A673 (cell line): ENCODE measurements around the gene OSBPL3. TPM values are rescaled to one million over a fixed set of nuclear protein-coding genes. Genes with fewer than 3 reads are reported as not detected.

ENCODE experiments used
- BruUV-seq: library from RNA; stranded (reverse); fragments of 400-500 nt; replicated peaks from 2 replicates; lab custom pipeline; 2021; lab: Mats Ljungman, UMichigan
- CTCF ChIA-PET: fragments of 300-600 bp; sonication (Branson Sonifier 250); formaldehyde crosslinking; loops from one replicate; lab custom pipeline; 2022; ENCODE audit warnings: antibody characterized with exemption; lab: Charles Lee
- POLR2A ChIA-PET: fragments of 300-600 bp; sonication (Branson Sonifier 250); formaldehyde crosslinking; loops from one replicate; lab custom pipeline; 2022; ENCODE audit warnings: antibody characterized with exemption; ENCODE audit not compliant: low non-redundant PET; lab: Charles Lee
- DNase-seq: peaks from one replicate; pipeline ENCODE4 v3.0.0-alpha.2; 2015; ENCODE audit warnings: low spot score
- H3K27ac ChIP-seq: fragments of 200-600 bp; sonication (generic); 2 replicates; pipeline ENCODE4 v1.5.1; 2016; ENCODE audit warnings: mixed run types, low read depth, mild to moderate bottlenecking, mixed read lengths, antibody characterized with exemption, low read length; ENCODE audit not compliant: poor library complexity, severe bottlenecking
- H3K27me3 ChIP-seq: fragments of 200-600 bp; sonication (generic); replicated peaks from 2 replicates; pipeline ENCODE4 v1.6.1; 2017; ENCODE audit warnings: mixed run types, low read depth, mild to moderate bottlenecking, mixed read lengths, antibody characterized with exemption, low read length; ENCODE audit not compliant: insufficient read depth, poor library complexity
- H3K36me3 ChIP-seq: fragments of 200-600 bp; sonication (generic); 2 replicates; pipeline ENCODE4 v1.6.1; 2016; ENCODE audit warnings: mixed run types, mild to moderate bottlenecking, mixed read lengths, antibody characterized with exemption, low read length; ENCODE audit not compliant: insufficient read depth, poor library complexity, severe bottlenecking
- H3K4me1 ChIP-seq: fragments of 200-600 bp; sonication (generic); 2 replicates; pipeline ENCODE4 v1.6.1; 2017; ENCODE audit warnings: mixed run types, mild to moderate bottlenecking, mixed read lengths, antibody characterized with exemption, low read length; ENCODE audit not compliant: insufficient read depth, poor library complexity, severe bottlenecking
- H3K4me3 ChIP-seq: fragments of 200-600 bp; sonication (generic); 2 replicates; pipeline ENCODE4 v1.5.1; 2016; ENCODE audit warnings: low read depth, mixed run types, mild to moderate bottlenecking, mixed read lengths, low read length; ENCODE audit not compliant: poor library complexity, severe bottlenecking
- H3K9me3 ChIP-seq: fragments of 200-600 bp; sonication (generic); 2 replicates; pipeline ENCODE4 v1.6.1; 2016; ENCODE audit warnings: mixed run types, low read depth, mild to moderate bottlenecking, mixed read lengths, antibody characterized with exemption, low read length; ENCODE audit not compliant: poor library complexity, severe bottlenecking
- EZH2 ChIP-seq: fragments of 200-600 bp; sonication (generic); IDR thresholded peaks from 2 replicates; pipeline ENCODE4 v1.6.1; 2017; ENCODE audit warnings: borderline replicate concordance, low read depth, mild to moderate bottlenecking, mixed read lengths, antibody characterized with exemption, low read length; ENCODE audit not compliant: poor library complexity, severe bottlenecking
- intact Hi-C: fragments of 100-400 bp; cut with micrococcal nuclease; formaldehyde crosslinking; loops from one replicate; pipeline ENCODE4 v1.10.0; 2022; ENCODE audit not compliant: unreplicated experiment
- total RNA-seq: library from RNA; stranded (reverse); gene quantifications from 2 replicates; pipeline ENCODE4 v1.2.3, GENCODE V29; 2021
- TF ChIP-seq, protein P1 (sequence below): fragments of 300-800, 200-600 bp; sonication (generic); conservative IDR thresholded peaks from 2 replicates; pipeline ENCODE4 v1.5.1; 2017; ENCODE audit warnings: low read depth, mild to moderate bottlenecking, antibody characterized with exemption, low read length, moderate library complexity, mixed read lengths

OSBPL3 gene
- total RNA-seq, 1 experiment from 2014 or later: 21.4 TPM

DNA sequence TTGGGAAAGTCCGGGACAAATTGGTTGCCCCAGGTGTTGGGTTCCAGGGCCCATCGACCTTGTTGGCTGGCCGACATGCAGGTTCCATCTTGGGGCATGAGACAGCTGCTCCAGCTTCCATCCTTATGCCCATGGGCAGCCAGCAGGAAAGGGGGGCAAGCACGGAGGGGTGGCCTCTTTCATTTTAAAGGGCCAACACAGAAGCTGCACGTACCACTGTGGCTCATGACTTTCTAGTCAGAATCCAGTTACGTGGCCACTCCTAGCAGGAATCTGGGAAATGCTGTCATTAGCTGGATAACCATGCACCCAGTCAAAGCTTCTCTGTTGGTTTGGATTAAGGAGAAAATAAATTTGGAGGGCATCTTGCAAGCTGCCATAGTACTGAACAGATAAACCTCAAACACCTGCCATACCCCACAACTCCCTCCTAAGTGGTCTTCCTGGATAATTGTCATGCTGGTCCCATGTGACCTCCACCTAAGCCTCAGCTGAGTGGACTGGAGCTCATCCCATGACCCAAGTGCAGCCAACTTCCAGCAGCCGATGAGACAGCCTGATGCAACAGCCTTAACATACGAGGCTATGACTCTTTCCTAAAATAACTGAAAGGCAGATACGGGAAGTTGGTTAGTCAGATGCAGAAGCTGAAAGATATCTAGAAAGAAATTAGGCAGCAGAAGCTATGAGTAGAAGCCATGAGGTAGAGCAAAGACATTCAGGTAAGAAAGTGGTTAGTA lies 201.3 kb downstream of the OSBPL3 start:
- Histone ChIP-seq H3K9me3 (no peaks in the 10 kb centered on the region), H3K4me1 (peaks cover 6% of the 10 kb centered on the region), H3K4me3 (no peak overlapping the region), H3K27me3 (no peaks in the 10 kb centered on the region), H3K36me3 (no peaks in the 10 kb centered on the region), H3K27ac (no peak overlapping the region)
- ChIA-PET CTCF (no interaction called here), POLR2A (no interaction called here)
- BruUV-seq: no TSS peak
- intact Hi-C loops: no loop called here
- TF ChIP-seq, protein P1, sequence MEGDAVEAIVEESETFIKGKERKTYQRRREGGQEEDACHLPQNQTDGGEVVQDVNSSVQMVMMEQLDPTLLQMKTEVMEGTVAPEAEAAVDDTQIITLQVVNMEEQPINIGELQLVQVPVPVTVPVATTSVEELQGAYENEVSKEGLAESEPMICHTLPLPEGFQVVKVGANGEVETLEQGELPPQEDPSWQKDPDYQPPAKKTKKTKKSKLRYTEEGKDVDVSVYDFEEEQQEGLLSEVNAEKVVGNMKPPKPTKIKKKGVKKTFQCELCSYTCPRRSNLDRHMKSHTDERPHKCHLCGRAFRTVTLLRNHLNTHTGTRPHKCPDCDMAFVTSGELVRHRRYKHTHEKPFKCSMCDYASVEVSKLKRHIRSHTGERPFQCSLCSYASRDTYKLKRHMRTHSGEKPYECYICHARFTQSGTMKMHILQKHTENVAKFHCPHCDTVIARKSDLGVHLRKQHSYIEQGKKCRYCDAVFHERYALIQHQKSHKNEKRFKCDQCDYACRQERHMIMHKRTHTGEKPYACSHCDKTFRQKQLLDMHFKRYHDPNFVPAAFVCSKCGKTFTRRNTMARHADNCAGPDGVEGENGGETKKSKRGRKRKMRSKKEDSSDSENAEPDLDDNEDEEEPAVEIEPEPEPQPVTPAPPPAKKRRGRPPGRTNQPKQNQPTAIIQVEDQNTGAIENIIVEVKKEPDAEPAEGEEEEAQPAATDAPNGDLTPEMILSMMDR: no peak
- no peak for TF ChIP-seq EZH2
- DNase-seq: no peak

DNA sequence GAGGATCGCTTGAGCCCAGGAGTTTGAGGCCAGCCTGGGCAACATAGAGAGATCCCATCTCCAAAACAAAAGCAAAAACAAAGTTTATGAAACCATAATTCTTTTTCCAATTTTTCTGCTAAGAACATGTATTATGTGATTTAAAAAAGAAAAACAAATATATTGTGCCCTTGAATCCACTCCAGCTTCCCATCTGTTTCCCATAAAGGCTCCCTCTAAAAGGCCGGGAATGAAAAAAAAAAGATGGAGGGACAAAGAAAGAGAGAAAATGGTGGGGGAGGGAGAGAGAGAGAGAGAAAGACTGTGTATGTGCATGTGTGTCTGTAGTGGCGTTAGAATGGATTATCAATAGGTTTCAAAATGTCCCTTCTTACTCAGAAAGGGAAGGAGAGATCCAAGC lies 202.2 kb downstream of the OSBPL3 start:
- Histone ChIP-seq H3K4me1 (peaks cover 6% of the 10 kb centered on the region), H3K9me3 (no peaks in the 10 kb centered on the region), H3K27ac (no peak overlapping the region), H3K4me3 (no peak overlapping the region), H3K36me3 (no peaks in the 10 kb centered on the region), H3K27me3 (no peaks in the 10 kb centered on the region)
- TF ChIP-seq, protein P1: no peak
- TF ChIP-seq EZH2: no peak
- ChIA-PET POLR2A (no interaction called here), CTCF (no interaction called here)
- DNase-seq: no peak
- intact Hi-C loops: no loop called here
- BruUV-seq: no TSS peak

DNA sequence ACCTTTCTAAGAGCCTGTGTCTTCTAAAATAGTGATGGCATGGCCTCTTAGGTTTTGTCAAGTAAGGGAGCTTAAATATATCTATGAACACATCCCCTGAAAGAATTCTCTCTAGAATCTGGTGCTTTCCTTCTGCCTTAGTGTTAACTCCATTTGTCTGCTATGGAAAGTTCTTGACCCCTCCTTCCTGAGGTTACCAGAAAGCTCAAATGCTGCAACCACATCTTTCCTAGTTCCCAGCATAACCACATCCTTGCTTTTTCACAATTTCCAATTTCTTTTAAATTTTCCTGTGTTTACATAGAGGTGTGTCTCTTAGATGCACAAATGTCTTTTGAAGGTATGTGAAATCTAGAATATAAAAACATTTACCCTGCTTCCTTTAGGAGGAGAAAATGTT lies 206.3 kb downstream of the OSBPL3 start:
- intact Hi-C loops: no loop called here
- Histone ChIP-seq H3K36me3 (no peaks in the 10 kb centered on the region), H3K27me3 (no peaks in the 10 kb centered on the region), H3K4me1 (no peaks in the 10 kb centered on the region), H3K9me3 (no peaks in the 10 kb centered on the region), H3K4me3 (no peak overlapping the region), H3K27ac (no peak overlapping the region)
- ChIA-PET POLR2A (no interaction called here), CTCF (no interaction called here)
- BruUV-seq: no TSS peak
- DNase-seq: no peak
- no peak for TF ChIP-seq EZH2
- TF ChIP-seq, protein P1: no peak
